Loucy (cell line): ENCODE results near the gene SLC52A1.

ENCODE experiments used
- H2AFZ ChIP-seq: fragments of 200-600 bp; sonication (generic); 2 replicates; pipeline ENCODE4 v1.6.0; 2016; ENCODE audit warnings: antibody characterized with exemption, mild to moderate bottlenecking, low read length, moderate library complexity
- H3F3A ChIP-seq: fragments of 200-600 bp; 2 replicates; pipeline ENCODE4 v1.6.0; 2016; ENCODE audit warnings: antibody characterized with exemption, low read depth, mild to moderate bottlenecking
- H3K27me3 ChIP-seq: fragments of 200-600 bp; sonication (generic); 2 replicates; pipeline ENCODE4 v1.6.1; 2014; ENCODE audit warnings: low read length, mild to moderate bottlenecking; ENCODE audit not compliant: insufficient read depth, poor library complexity, severe bottlenecking
- H3K36me3 ChIP-seq: fragments of 200-600 bp; sonication (generic); 2 replicates; pipeline ENCODE4 v1.6.1; 2016; ENCODE audit warnings: low read length; ENCODE audit not compliant: insufficient read depth
- H3K4me1 ChIP-seq: fragments of 200-600 bp; sonication (generic); 2 replicates; pipeline ENCODE4 v1.5.1; 2014; ENCODE audit warnings: low read length, mild to moderate bottlenecking; ENCODE audit not compliant: insufficient read depth, poor library complexity, severe bottlenecking
- H3K4me2 ChIP-seq: fragments of 200-600 bp; sonication (generic); 2 replicates; pipeline ENCODE4 v1.6.0; 2014; ENCODE audit warnings: antibody characterized with exemption, low read length, low read depth, mild to moderate bottlenecking; ENCODE audit not compliant: poor library complexity, severe bottlenecking
- H3K4me3 ChIP-seq: fragments of 200-600 bp; sonication (generic); 2 replicates; pipeline ENCODE4 v1.5.1; 2014; ENCODE audit warnings: low read length, mild to moderate bottlenecking, mixed read lengths; ENCODE audit not compliant: poor library complexity, severe bottlenecking
- H3K79me2 ChIP-seq: fragments of 200-600 bp; sonication (generic); 2 replicates; pipeline ENCODE4 v1.6.1; 2014; ENCODE audit warnings: low read length; ENCODE audit not compliant: insufficient read depth
- H3K9ac ChIP-seq: fragments of 200-600 bp; sonication (generic); 2 replicates; pipeline ENCODE4 v1.6.0; 2014; ENCODE audit warnings: mild to moderate bottlenecking, low read depth, low read length, moderate library complexity; ENCODE audit not compliant: poor library complexity, severe bottlenecking
- H3K9me2 ChIP-seq: fragments of 200-600 bp; sonication (generic); replicated peaks from 2 replicates; pipeline ENCODE4 v1.6.1; 2016; ENCODE audit warnings: low read depth, low read length, mixed read lengths
- H3K9me3 ChIP-seq: fragments of 200-600 bp; sonication (generic); 2 replicates; pipeline ENCODE4 v1.6.1; 2014; ENCODE audit warnings: mild to moderate bottlenecking, antibody characterized with exemption, low read length, low read depth; ENCODE audit not compliant: insufficient read depth
- H4K20me1 ChIP-seq: fragments of 200-600 bp; sonication (generic); 2 replicates; pipeline ENCODE4 v1.6.0; 2014; ENCODE audit warnings: antibody characterized with exemption, low read length, mild to moderate bottlenecking; ENCODE audit not compliant: insufficient read depth, poor library complexity, severe bottlenecking
- CTCF ChIP-seq: fragments of 200-600 bp; sonication (generic); conservative IDR thresholded peaks from 2 replicates; pipeline ENCODE4 v1.5.1; 2014; ENCODE audit warnings: mild to moderate bottlenecking, antibody characterized with exemption, low read length
- EZH2phosphoT487 ChIP-seq: fragments of 200-600 bp; IDR thresholded peaks from 2 replicates; pipeline ENCODE4 v1.6.1; 2018; ENCODE audit warnings: antibody characterized with exemption, mild to moderate bottlenecking, moderate library complexity, borderline replicate concordance

The SLC52A1 gene

GRCh38 chr17:5027916-5028315, 7.3 kb downstream of the SLC52A1 start:
- Histone ChIP-seq H4K20me1 (no peaks in the 10 kb centered on the region), H3F3A (no peaks in the 10 kb centered on the region), H2AFZ (no peak overlapping the region), H3K9me3 (no peaks in the 10 kb centered on the region), H3K36me3 (no peaks in the 10 kb centered on the region), H3K4me3 (no peak overlapping the region), H3K27me3 (no peaks in the 10 kb centered on the region), H3K4me2 (no peak overlapping the region), H3K9me2 (no peaks in the 10 kb centered on the region), H3K4me1 (no peaks in the 10 kb centered on the region), H3K9ac (no peak overlapping the region), H3K79me2 (no peaks in the 10 kb centered on the region)
- TF ChIP-seq CTCF (no peak), EZH2phosphoT487 (no peak)

GRCh38 chr17:5027299-5027698, 7.9 kb downstream of the SLC52A1 start:
- Histone ChIP-seq H3K36me3 (peaks cover under 1% of the 10 kb centered on the region; the same call in 1 of the 2 replicates), H4K20me1 (no peaks in the 10 kb centered on the region), H3K4me1 (no peaks in the 10 kb centered on the region), H3K79me2 (no peaks in the 10 kb centered on the region), H3K4me2 (no peak overlapping the region), H3K27me3 (no peaks in the 10 kb centered on the region), H3K9me2 (no peaks in the 10 kb centered on the region), H3K4me3 (no peak overlapping the region), H3K9ac (no peak overlapping the region), H2AFZ (no peak overlapping the region), H3F3A (no peaks in the 10 kb centered on the region), H3K9me3 (no peaks in the 10 kb centered on the region)
- TF ChIP-seq CTCF (no peak), EZH2phosphoT487 (no peak)

GRCh38 chr17:5024604-5025003, 10.6 kb downstream of the SLC52A1 start:
- Histone ChIP-seq H3K9ac (no peak overlapping the region), H3K9me3 (no peaks in the 10 kb centered on the region), H3K79me2 (no peaks in the 10 kb centered on the region), H2AFZ (no peak overlapping the region), H3K4me1 (no peaks in the 10 kb centered on the region), H3K4me3 (no peak overlapping the region), H4K20me1 (no peaks in the 10 kb centered on the region), H3F3A (no peaks in the 10 kb centered on the region), H3K9me2 (no peaks in the 10 kb centered on the region), H3K36me3 (peaks cover 7% of the 10 kb centered on the region; the same call in 1 of the 2 replicates), H3K4me2 (no peak overlapping the region), H3K27me3 (no peaks in the 10 kb centered on the region)
- TF ChIP-seq CTCF (no peak), EZH2phosphoT487 (no peak)
